NCI-H524 treated with DMSO at 0.1 percent for 48 hours (cell line): ENCODE data around the gene SRP72.

Experiments
- DNase-seq: peaks from one replicate; lab custom pipeline; 2025; lab: John Stamatoyannopoulos, UW

Gene SRP72

GRCh38 chr4:56550642-56551041 lies 83.2 kb downstream of the SRP72 start:
- DNase-seq: no peak

GRCh38 chr4:56551516-56551915 lies 84.1 kb downstream of the SRP72 start:
- DNase-seq: no peak

GRCh38 chr4:56552273-56552672 lies 84.9 kb downstream of the SRP72 start:
- no peak for DNase-seq
